K562 (cell line): Measurements from ENCODE around the gene PHC1. TPM values are rescaled to one million over a fixed set of nuclear protein-coding genes. Genes with fewer than 3 reads are reported as not detected.

Experiments
- ATAC-seq: fragments of 200-7000 bp; cut with Tn5 transposase; 3 replicates; pipeline ENCODE4 v1.9.1; 2020; ENCODE audit warnings: moderate library complexity
- BruUV-seq: library from RNA; stranded (reverse); fragments of 400-500 nt; replicated peaks from 2 replicates; lab custom pipeline; 2021; lab: Mats Ljungman, UMichigan
- CTCF ChIA-PET: fragments of 300-600 bp; formaldehyde crosslinking; extraction: SDS; loops from one replicate; lab custom pipeline; 2021; ENCODE audit warnings: low intra/inter-chr PET ratio; lab: Yijun Ruan, JAX
- POLR2A ChIA-PET: fragments of 300-600, 350-650 bp; sonication (Branson Sonifier 250); formaldehyde crosslinking; extraction: SDS; loops from one replicate; lab custom pipeline; 2021; ENCODE audit warnings: antibody characterized with exemption, inconsistent platforms; lab: Yijun Ruan, JAX
- DNase-seq, 4 experiments: peaks; one replicate each; pipeline versions ENCODE4 v3.0.0 to v3.0.0-alpha.2; 2011 to 2018; ENCODE audit warnings: low spot score in 3 of 4, mixed read lengths in 3 of 4; ENCODE audit errors: extremely low read depth in 1 of 4
- FAIRE-seq: peaks from 2 replicates; lab custom pipeline; 2011; peaks lifted over from hg19 to GRCh38; lab: Jason Lieb, UNC
- H2AFZ ChIP-seq: 2 replicates; pipeline ENCODE4 v1.6.0; 2011; ENCODE audit warnings: low read depth, low read length, control low read depth, inconsistent platforms
- H3K27ac ChIP-seq: fragments of 200-600 bp; 3 replicates; pipeline ENCODE4 v1.8.0; 2011; ENCODE audit warnings: low read depth, mild to moderate bottlenecking, control low read depth, inconsistent platforms, low read length, moderate library complexity, mixed read lengths; ENCODE audit errors: extremely low read depth
- H3K27me3 ChIP-seq, 2 experiments: fragments of 300-600 bp in 1 of 2; 2 replicates in 1 of 2; 3 replicates in 1 of 2; pipeline versions ENCODE4 v1.6.0 to v1.8.0; 2011; ENCODE audit warnings: inconsistent platforms in 2 of 2, low read length in 2 of 2, mild to moderate bottlenecking in 1 of 2, mixed read lengths in 1 of 2, moderate library complexity in 1 of 2; ENCODE audit not compliant: control insufficient read depth in 2 of 2, insufficient read depth in 2 of 2
- H3K36me3 ChIP-seq: fragments of 300-600 bp; 3 replicates; pipeline ENCODE4 v1.8.0; 2011; ENCODE audit warnings: mild to moderate bottlenecking, low read length, inconsistent platforms; ENCODE audit not compliant: control insufficient read depth, insufficient read depth
- H3K4me1 ChIP-seq, 2 experiments: fragments of 200-600 bp in 1 of 2; replicated peaks in 1 of 2; 2 replicates in 1 of 2; 3 replicates in 1 of 2; pipeline versions ENCODE4 v1.5.1 to v1.8.0; 2011; ENCODE audit warnings: inconsistent platforms in 2 of 2, low read length in 2 of 2, mild to moderate bottlenecking in 1 of 2, mixed read lengths in 1 of 2, moderate library complexity in 1 of 2; ENCODE audit not compliant: control insufficient read depth in 2 of 2, insufficient read depth in 2 of 2
- H3K4me2 ChIP-seq: 2 replicates; pipeline ENCODE4 v1.6.1; 2011; ENCODE audit warnings: low read length, control low read depth, inconsistent platforms, mixed read lengths; ENCODE audit not compliant: insufficient read depth
- H3K4me3 ChIP-seq: fragments of 200-600 bp; sonication (generic), shearing (Covaris generic); 2 replicates; pipeline ENCODE4 v1.5.1; 2016; ENCODE audit warnings: control low read depth, inconsistent platforms
- H3K79me2 ChIP-seq: fragments of 200-600 bp; 3 replicates; pipeline ENCODE4 v1.8.0; 2011; ENCODE audit warnings: low read length, inconsistent platforms; ENCODE audit not compliant: control insufficient read depth, insufficient read depth
- H3K9ac ChIP-seq, 2 experiments: 2 replicates each; pipeline versions ENCODE4 v1.6.0 to v1.6.1; 2011; ENCODE audit warnings: low read depth in 2 of 2, low read length in 2 of 2, control low read depth in 1 of 2, inconsistent platforms in 1 of 2, mild to moderate bottlenecking in 1 of 2, mixed read lengths in 1 of 2; ENCODE audit not compliant: insufficient read depth in 1 of 2
- H3K9me1 ChIP-seq: one replicate; pipeline ENCODE4 v1.6.0; 2011; ENCODE audit warnings: inconsistent platforms, mild to moderate bottlenecking, low read length, moderate library complexity; ENCODE audit not compliant: control insufficient read depth, insufficient read depth
- H3K9me3 ChIP-seq: replicated peaks from 2 replicates; pipeline ENCODE4 v1.5.1; 2011; ENCODE audit warnings: low read depth, low read length, inconsistent platforms; ENCODE audit not compliant: control insufficient read depth, insufficient read depth
- H4K20me1 ChIP-seq: replicated peaks from 2 replicates; pipeline ENCODE4 v1.6.1; 2011; ENCODE audit warnings: low read length, inconsistent platforms, mixed read lengths; ENCODE audit not compliant: control insufficient read depth, insufficient read depth
- DNMT1 ChIP-seq: fragments of 450-650 bp; IDR thresholded peaks from 2 replicates; pipeline ENCODE4 v1.6.1; 2016; ENCODE audit warnings: antibody characterized with exemption, mild to moderate bottlenecking
- FIP1L1 ChIP-seq: fragments of 200-400 bp; formaldehyde crosslinking; IDR thresholded peaks from 2 replicates; pipeline ENCODE4 v1.6.1; 2018; ENCODE audit warnings: mild to moderate bottlenecking, low read depth, low read length; ENCODE audit not compliant: poor library complexity, severe bottlenecking
- FOXJ2 ChIP-seq: fragments of 200-800 bp; sonication (Bioruptor generic); IDR thresholded peaks from 2 replicates; pipeline ENCODE4 v1.6.1; 2016; ENCODE audit warnings: missing genetic modification characterization, missing compliant biosample characterization
- GMEB1 ChIP-seq: fragments of 250-450 bp; sonication (Bioruptor Pico); IDR thresholded peaks from 2 replicates; pipeline ENCODE4 v1.4.0; 2020; ENCODE audit warnings: mild to moderate bottlenecking
- GTF2E2 ChIP-seq: fragments of 200-800 bp; sonication (Bioruptor generic); IDR thresholded peaks from 2 replicates; pipeline ENCODE4 v1.6.1; 2016; ENCODE audit warnings: missing genetic modification characterization, missing compliant biosample characterization
- GTF2F1 ChIP-seq: IDR thresholded peaks from 2 replicates; pipeline ENCODE4 v1.6.1; 2011; ENCODE audit warnings: low read depth, low read length, improper control_type of control experiment
- MITF ChIP-seq: IDR thresholded peaks from 2 replicates; pipeline ENCODE4 v1.6.1; 2014; ENCODE audit warnings: antibody characterized with exemption
- NR2C1 ChIP-seq, 2 experiments: fragments of 450-650 bp; IDR thresholded peaks; 2 replicates each; pipeline ENCODE4 v1.6.1; 2017; ENCODE audit warnings: mild to moderate bottlenecking in 2 of 2, antibody characterized with exemption in 1 of 2, inconsistent platforms in 1 of 2, missing compliant biosample characterization in 1 of 2, missing genetic modification characterization in 1 of 2
- U2AF1 ChIP-seq: fragments of 200-400 bp; formaldehyde crosslinking; optimal IDR thresholded peaks from 2 replicates; pipeline ENCODE3; 2017; ENCODE audit warnings: mild to moderate bottlenecking, low read depth, low read length, moderate library complexity
- ZBTB43 ChIP-seq: sonication (generic); formaldehyde crosslinking; IDR thresholded peaks from 2 replicates; pipeline ENCODE4 v1.8.0; 2023; ENCODE audit warnings: mild to moderate bottlenecking, missing genetic modification reagents
- ZFX ChIP-seq: sonication (generic); formaldehyde crosslinking; IDR thresholded peaks from 2 replicates; pipeline ENCODE4 v1.8.0; 2022; ENCODE audit warnings: mild to moderate bottlenecking, missing genetic modification reagents, moderate library complexity
- ZNF146 ChIP-seq: IDR thresholded peaks from one replicate; pipeline ENCODE4 v1.6.1; 2018; ENCODE audit warnings: missing compliant biosample characterization; ENCODE audit not compliant: unreplicated experiment
- ZNF655 ChIP-seq: fragments of 250-450 bp; sonication (Bioruptor Pico); IDR thresholded peaks from 2 replicates; pipeline ENCODE4 v1.5.0; 2021
- WGBS: fragments of 100-300 bp; shearing (Covaris generic); methylation state at CpG from one replicate; pipeline ENCODE4 v1.1.6; 2016; ENCODE audit warnings: low coverage, mixed read lengths; ENCODE audit not compliant: insufficient coverage; ENCODE audit errors: missing lambda C conversion rate; 5-methylcytosine and 5-hydroxymethylcytosine counted together
- in situ Hi-C: fragments of 300-500 bp; cut with MboI; formaldehyde crosslinking; loops from 4 replicates; pipeline ENCODE4 v1.15.0; 2018; ENCODE audit warnings: inconsistent platforms, mixed read lengths
- intact Hi-C: fragments of 100-400 bp; cut with micrococcal nuclease; formaldehyde crosslinking; loops from 2 replicates; pipeline ENCODE4 v1.14.2; 2022
- polyA plus RNA-seq, 8 experiments: library from polyadenylated mRNA; depleted of rRNA in 4 of 8; stranded (reverse) in 5 of 8; unstranded in 3 of 8; fragments of >200 nt; fragmentation: Nextera tagmentation in 2 of 8; fragmentation: Illumina TruSeq in 1 of 8; extraction: Ambion mirVana in 2 of 8; extraction: Trizol in 1 of 8; gene quantifications; 2 replicates each; pipeline versions ENCODE4 v1.2.1 to v1.2.3, GENCODE V29; 2011 to 2014; ENCODE audit warnings: inconsistent platforms in 1 of 8, missing spikeins in 1 of 8
- total RNA-seq, 7 experiments: library from RNA; depleted of rRNA in 6 of 7; stranded (reverse); fragments of >200 nt in 6 of 7; fragmentation: Illumina TruSeq in 2 of 7; extraction: Trizol in 2 of 7; gene quantifications; 2 replicates each; pipeline versions ENCODE4 v1.2.1 to v1.2.3, GENCODE V29; 2011 to 2021; ENCODE audit warnings: low replicate concordance in 1 of 7
- TF ChIP-seq, protein P1 (sequence below): IDR thresholded peaks from 3 replicates; pipeline ENCODE4 v1.6.1; 2011; ENCODE audit warnings: borderline replicate concordance, mild to moderate bottlenecking, moderate library complexity; ENCODE audit not compliant: insufficient read length; ENCODE audit errors: extremely low read depth

Gene PHC1
- total and polyA plus RNA-seq, 9 of the 15 experiments (the other 6 are each of a cell fraction or from before 2014, with no cell fraction given), result 1.9 to 13.7 (median 6.9) TPM

GRCh38 chr12:8891976-8892375 lies 22.3 kb upstream of the PHC1 start:
- no peaks in the 10 kb centered on the region for H4K20me1 ChIP-seq
- no peaks in the 10 kb centered on the region for H3K27me3 ChIP-seq
- intact Hi-C loops (loop anchor here (2.0 to 10.0 kb wide), 4 partner anchors 65 to 209 kb away; no protein-coding TSS in a partner anchor), in situ Hi-C loops (no loop called here)
- H2AFZ ChIP-seq, result no peak overlapping the region
- no peaks in the 10 kb centered on the region for H3K79me2 ChIP-seq
- no peak overlapping the region for H3K27ac ChIP-seq
- H3K4me3 ChIP-seq, result no peak overlapping the region
- TF ChIP-seq GTF2E2 (no peak), GTF2F1 (no peak), ZFX (CRISPR knock-in tag) (no peak), MITF (no peak), FOXJ2 (tag) (no peak), ZNF655 (CRISPR knock-in tag) (no peak), ZNF146 (no peak), FIP1L1 (no peak), DNMT1 (no peak), NR2C1 (IDR thresholded peaks at IDR 0.05) (no peak), NR2C1 (tag; IDR thresholded peaks at IDR 0.05) (no peak), U2AF1 (no peak), GMEB1 (CRISPR knock-in tag) (no peak), ZBTB43 (CRISPR knock-in tag) (no peak)
- TF ChIP-seq, protein P1, sequence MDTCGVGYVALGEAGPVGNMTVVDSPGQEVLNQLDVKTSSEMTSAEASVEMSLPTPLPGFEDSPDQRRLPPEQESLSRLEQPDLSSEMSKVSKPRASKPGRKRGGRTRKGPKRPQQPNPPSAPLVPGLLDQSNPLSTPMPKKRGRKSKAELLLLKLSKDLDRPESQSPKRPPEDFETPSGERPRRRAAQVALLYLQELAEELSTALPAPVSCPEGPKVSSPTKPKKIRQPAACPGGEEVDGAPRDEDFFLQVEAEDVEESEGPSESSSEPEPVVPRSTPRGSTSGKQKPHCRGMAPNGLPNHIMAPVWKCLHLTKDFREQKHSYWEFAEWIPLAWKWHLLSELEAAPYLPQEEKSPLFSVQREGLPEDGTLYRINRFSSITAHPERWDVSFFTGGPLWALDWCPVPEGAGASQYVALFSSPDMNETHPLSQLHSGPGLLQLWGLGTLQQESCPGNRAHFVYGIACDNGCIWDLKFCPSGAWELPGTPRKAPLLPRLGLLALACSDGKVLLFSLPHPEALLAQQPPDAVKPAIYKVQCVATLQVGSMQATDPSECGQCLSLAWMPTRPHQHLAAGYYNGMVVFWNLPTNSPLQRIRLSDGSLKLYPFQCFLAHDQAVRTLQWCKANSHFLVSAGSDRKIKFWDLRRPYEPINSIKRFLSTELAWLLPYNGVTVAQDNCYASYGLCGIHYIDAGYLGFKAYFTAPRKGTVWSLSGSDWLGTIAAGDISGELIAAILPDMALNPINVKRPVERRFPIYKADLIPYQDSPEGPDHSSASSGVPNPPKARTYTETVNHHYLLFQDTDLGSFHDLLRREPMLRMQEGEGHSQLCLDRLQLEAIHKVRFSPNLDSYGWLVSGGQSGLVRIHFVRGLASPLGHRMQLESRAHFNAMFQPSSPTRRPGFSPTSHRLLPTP, result no peak
- CTCF ChIA-PET, result interaction anchor here (3.0 kb wide), 1 partner anchor 210 kb away, joined by 10 read pairs; no protein-coding TSS in a partner anchor
- DNase-seq, result no peak
- no TSS peak for BruUV-seq
- H3K4me1 ChIP-seq, result peaks cover 6 to 10% of the 10 kb centered on the region in 2 experiments; a peak in 4 of 5 replicates
- H3K9me3 ChIP-seq, result no peaks in the 10 kb centered on the region
- no peak overlapping the region for H3K4me2 ChIP-seq
- POLR2A ChIA-PET, result no interaction called here
- no peaks in the 10 kb centered on the region for H3K36me3 ChIP-seq
- no peak overlapping the region for H3K9ac ChIP-seq
- FAIRE-seq, result no peak
- 0% methylated on average over 1 of the region's 3 CpGs for WGBS
- no peak for ATAC-seq
- H3K9me1 ChIP-seq, result no peaks in the 10 kb centered on the region
